SU-DHL-6 (cell line): ENCODE measurements around the gene DST.
A peak's percentile ranks its signal among the peaks of the same experiment; 100 is the strongest.

Experiments
- H2AFZ ChIP-seq: fragments of 200-600 bp; sonication (generic); 2 replicates; pipeline ENCODE4 v1.6.1; 2014; ENCODE audit warnings: low read depth, mild to moderate bottlenecking, moderate library complexity, mixed read lengths, antibody characterized with exemption, low read length; ENCODE audit not compliant: severe bottlenecking
- H3F3A ChIP-seq: fragments of 200-600 bp; shearing (Covaris generic); 2 replicates; pipeline ENCODE4 v1.6.0; 2016; ENCODE audit warnings: antibody characterized with exemption, mild to moderate bottlenecking; ENCODE audit not compliant: insufficient read depth
- H3K27ac ChIP-seq: fragments of 200-600 bp; sonication (generic); 2 replicates; pipeline ENCODE4 v1.5.1; 2016; ENCODE audit warnings: low read depth, mild to moderate bottlenecking, low read length, moderate library complexity, mixed read lengths
- H3K27me3 ChIP-seq: fragments of 200-600 bp; sonication (generic), shearing (Covaris generic); 2 replicates; pipeline ENCODE4 v1.6.0; 2014; ENCODE audit warnings: mild to moderate bottlenecking, low read length
- H3K36me3 ChIP-seq: fragments of 200-600 bp; sonication (generic); 2 replicates; pipeline ENCODE4 v1.6.1; 2014; ENCODE audit warnings: mild to moderate bottlenecking, low read length, mixed read lengths
- H3K4me2 ChIP-seq: fragments of 300-600, 200-600 bp; shearing (Covaris generic), sonication (generic); 2 replicates; pipeline ENCODE4 v1.6.0; 2014; ENCODE audit warnings: low read length, low read depth, mild to moderate bottlenecking; ENCODE audit not compliant: poor library complexity, severe bottlenecking
- H3K4me3 ChIP-seq: fragments of 200-600 bp; sonication (generic); 2 replicates; pipeline ENCODE4 v1.5.1; 2014; ENCODE audit warnings: antibody characterized with exemption, low read length, mild to moderate bottlenecking, mixed read lengths; ENCODE audit not compliant: insufficient read depth, poor library complexity, severe bottlenecking
- H3K79me2 ChIP-seq: fragments of 200-600 bp; sonication (generic); 2 replicates; pipeline ENCODE4 v1.6.1; 2014; ENCODE audit warnings: mild to moderate bottlenecking, low read length, moderate library complexity; ENCODE audit not compliant: insufficient read depth
- H3K9ac ChIP-seq: fragments of 200-600 bp; sonication (generic); 2 replicates; pipeline ENCODE4 v1.7.0; 2014; ENCODE audit warnings: mild to moderate bottlenecking, low read length
- H3K9me2 ChIP-seq: fragments of 200-600 bp; sonication (generic); replicated peaks from 2 replicates; pipeline ENCODE4 v1.6.1; 2014; ENCODE audit warnings: low read length; ENCODE audit not compliant: insufficient read depth
- H3K9me3 ChIP-seq: fragments of 200-600 bp; sonication (generic); 2 replicates; pipeline ENCODE4 v1.6.1; 2014; ENCODE audit warnings: low read length, mixed read lengths; ENCODE audit not compliant: insufficient read depth
- H4K20me1 ChIP-seq: fragments of 200-600 bp; sonication (generic); 2 replicates; pipeline ENCODE4 v1.6.1; 2014; ENCODE audit warnings: low read depth, mild to moderate bottlenecking, antibody characterized with exemption, low read length, moderate library complexity, mixed read lengths
- EZH2phosphoT487 ChIP-seq: fragments of 200-600 bp; sonication (generic), shearing (Covaris generic); conservative IDR thresholded peaks from 2 replicates; pipeline ENCODE4 v1.6.1; 2018; ENCODE audit warnings: mild to moderate bottlenecking, antibody characterized with exemption, low read length, moderate library complexity, mixed read lengths
- TF ChIP-seq, protein P1 (sequence below): fragments of 200-600 bp; sonication (generic); IDR thresholded peaks from one replicate; pipeline ENCODE4 v1.5.1; 2017; ENCODE audit warnings: antibody characterized with exemption, mild to moderate bottlenecking, low read length, moderate library complexity; ENCODE audit not compliant: insufficient read depth, poor library complexity, severe bottlenecking

Gene DST

GRCh38 chr6:56593801-56594318 lies 48.8 kb downstream of the DST start:
- Histone ChIP-seq H3K4me2 (no peak overlapping the region), H3K27ac (no peak overlapping the region), H3K4me3 (no peak overlapping the region), H3K9me3 (no peaks in the 10 kb centered on the region), H3F3A (peaks cover 3% of the 10 kb centered on the region; the same call in 1 of the 2 replicates), H3K27me3 (no peaks in the 10 kb centered on the region), H3K79me2 (no peaks in the 10 kb centered on the region), H3K36me3 (no peaks in the 10 kb centered on the region), H4K20me1 (no peaks in the 10 kb centered on the region), H3K9me2 (no peaks in the 10 kb centered on the region), H2AFZ (peak overlapping the region; percentile 13), H3K9ac (no peak overlapping the region)
- no peak for TF ChIP-seq EZH2phosphoT487
- TF ChIP-seq, protein P1, sequence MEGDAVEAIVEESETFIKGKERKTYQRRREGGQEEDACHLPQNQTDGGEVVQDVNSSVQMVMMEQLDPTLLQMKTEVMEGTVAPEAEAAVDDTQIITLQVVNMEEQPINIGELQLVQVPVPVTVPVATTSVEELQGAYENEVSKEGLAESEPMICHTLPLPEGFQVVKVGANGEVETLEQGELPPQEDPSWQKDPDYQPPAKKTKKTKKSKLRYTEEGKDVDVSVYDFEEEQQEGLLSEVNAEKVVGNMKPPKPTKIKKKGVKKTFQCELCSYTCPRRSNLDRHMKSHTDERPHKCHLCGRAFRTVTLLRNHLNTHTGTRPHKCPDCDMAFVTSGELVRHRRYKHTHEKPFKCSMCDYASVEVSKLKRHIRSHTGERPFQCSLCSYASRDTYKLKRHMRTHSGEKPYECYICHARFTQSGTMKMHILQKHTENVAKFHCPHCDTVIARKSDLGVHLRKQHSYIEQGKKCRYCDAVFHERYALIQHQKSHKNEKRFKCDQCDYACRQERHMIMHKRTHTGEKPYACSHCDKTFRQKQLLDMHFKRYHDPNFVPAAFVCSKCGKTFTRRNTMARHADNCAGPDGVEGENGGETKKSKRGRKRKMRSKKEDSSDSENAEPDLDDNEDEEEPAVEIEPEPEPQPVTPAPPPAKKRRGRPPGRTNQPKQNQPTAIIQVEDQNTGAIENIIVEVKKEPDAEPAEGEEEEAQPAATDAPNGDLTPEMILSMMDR, result peak; percentile 8

DNA sequence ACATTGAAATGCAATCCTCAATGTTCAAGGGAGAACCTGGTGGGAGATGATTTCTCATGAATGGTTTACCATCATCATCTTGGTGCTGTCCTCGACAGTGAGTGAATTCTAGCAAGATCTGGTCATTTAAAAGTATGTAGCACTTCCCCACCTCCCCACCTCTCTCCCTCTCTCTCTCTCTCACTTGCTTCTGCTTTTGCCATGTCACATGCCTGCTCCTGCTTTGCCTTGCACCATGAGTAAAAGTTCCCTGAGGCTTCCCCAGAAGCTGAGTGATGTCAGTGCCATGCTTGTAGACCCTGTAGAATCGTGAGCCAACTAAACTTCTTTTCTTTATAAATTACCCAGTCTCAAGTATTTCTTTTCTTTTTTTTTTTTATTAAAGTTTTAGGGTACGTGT lies 60.5 kb downstream of the DST start:
- H3K79me2 ChIP-seq, result no peaks in the 10 kb centered on the region
- no peaks in the 10 kb centered on the region for H3K9me2 ChIP-seq
- H4K20me1 ChIP-seq, result no peaks in the 10 kb centered on the region
- no peaks in the 10 kb centered on the region for H3K36me3 ChIP-seq
- no peak overlapping the region for H3K4me2 ChIP-seq
- no peaks in the 10 kb centered on the region for H3K9me3 ChIP-seq
- TF ChIP-seq, protein P1, result no peak
- TF ChIP-seq EZH2phosphoT487, result no peak
- H3K9ac ChIP-seq, result no peak overlapping the region
- H3K4me3 ChIP-seq, result no peak overlapping the region
- no peaks in the 10 kb centered on the region for H3K27me3 ChIP-seq
- no peak overlapping the region for H3K27ac ChIP-seq
- H3F3A ChIP-seq, result no peaks in the 10 kb centered on the region
- no peak overlapping the region for H2AFZ ChIP-seq

GRCh38 chr6:56581296-56581925 lies 61.3 kb downstream of the DST start:
- Histone ChIP-seq H3K4me2 (no peak overlapping the region), H3K9me2 (no peaks in the 10 kb centered on the region), H3K4me3 (no peak overlapping the region), H3K27me3 (no peaks in the 10 kb centered on the region), H2AFZ (no peak overlapping the region), H3K36me3 (no peaks in the 10 kb centered on the region), H3K9ac (no peak overlapping the region), H3K79me2 (no peaks in the 10 kb centered on the region), H3K27ac (no peak overlapping the region), H3K9me3 (no peaks in the 10 kb centered on the region), H3F3A (no peaks in the 10 kb centered on the region), H4K20me1 (no peaks in the 10 kb centered on the region; the same call in 1 of the 2 replicates)
- TF ChIP-seq, protein P1, result no peak
- no peak for TF ChIP-seq EZH2phosphoT487
